ENCODE data around the gene PRR23E.

PRR23E gene

GRCh38 chr3:127159543-127159942 is 33.4 kb upstream of the PRR23E start:
- TF ChIP-seq, protein P1, sequence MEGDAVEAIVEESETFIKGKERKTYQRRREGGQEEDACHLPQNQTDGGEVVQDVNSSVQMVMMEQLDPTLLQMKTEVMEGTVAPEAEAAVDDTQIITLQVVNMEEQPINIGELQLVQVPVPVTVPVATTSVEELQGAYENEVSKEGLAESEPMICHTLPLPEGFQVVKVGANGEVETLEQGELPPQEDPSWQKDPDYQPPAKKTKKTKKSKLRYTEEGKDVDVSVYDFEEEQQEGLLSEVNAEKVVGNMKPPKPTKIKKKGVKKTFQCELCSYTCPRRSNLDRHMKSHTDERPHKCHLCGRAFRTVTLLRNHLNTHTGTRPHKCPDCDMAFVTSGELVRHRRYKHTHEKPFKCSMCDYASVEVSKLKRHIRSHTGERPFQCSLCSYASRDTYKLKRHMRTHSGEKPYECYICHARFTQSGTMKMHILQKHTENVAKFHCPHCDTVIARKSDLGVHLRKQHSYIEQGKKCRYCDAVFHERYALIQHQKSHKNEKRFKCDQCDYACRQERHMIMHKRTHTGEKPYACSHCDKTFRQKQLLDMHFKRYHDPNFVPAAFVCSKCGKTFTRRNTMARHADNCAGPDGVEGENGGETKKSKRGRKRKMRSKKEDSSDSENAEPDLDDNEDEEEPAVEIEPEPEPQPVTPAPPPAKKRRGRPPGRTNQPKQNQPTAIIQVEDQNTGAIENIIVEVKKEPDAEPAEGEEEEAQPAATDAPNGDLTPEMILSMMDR (IDR thresholded peaks at IDR 0.05) = no peak

DNA sequence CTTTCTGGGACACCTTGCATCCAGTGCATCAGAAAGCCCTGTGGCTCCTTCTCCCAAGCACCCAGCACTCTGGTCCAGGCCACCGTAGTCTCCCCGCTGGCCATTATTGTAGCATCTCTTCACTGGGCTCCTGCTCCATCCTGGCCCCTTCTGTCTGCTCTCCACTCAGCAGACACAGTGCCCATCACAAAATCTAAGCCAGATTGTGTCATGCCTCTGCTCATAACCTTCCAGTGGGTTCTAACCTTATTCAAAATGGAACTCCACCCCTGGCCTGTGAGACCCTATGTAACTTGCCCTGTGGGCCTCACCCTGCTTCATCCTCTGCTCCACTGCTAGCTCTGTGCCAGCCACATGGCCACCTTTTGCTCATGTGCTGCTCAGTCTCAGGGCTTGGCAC is 31.7 kb upstream of the PRR23E start:
- TF ChIP-seq, protein P1 (IDR thresholded peaks at IDR 0.05) = no peak

- TF ChIP-seq, protein P1 (IDR thresholded peaks at IDR 0.05) = no peak
Measured at GRCh38 chr3:127161973-127162579, 30.9 kb upstream of the PRR23E start.

DNA sequence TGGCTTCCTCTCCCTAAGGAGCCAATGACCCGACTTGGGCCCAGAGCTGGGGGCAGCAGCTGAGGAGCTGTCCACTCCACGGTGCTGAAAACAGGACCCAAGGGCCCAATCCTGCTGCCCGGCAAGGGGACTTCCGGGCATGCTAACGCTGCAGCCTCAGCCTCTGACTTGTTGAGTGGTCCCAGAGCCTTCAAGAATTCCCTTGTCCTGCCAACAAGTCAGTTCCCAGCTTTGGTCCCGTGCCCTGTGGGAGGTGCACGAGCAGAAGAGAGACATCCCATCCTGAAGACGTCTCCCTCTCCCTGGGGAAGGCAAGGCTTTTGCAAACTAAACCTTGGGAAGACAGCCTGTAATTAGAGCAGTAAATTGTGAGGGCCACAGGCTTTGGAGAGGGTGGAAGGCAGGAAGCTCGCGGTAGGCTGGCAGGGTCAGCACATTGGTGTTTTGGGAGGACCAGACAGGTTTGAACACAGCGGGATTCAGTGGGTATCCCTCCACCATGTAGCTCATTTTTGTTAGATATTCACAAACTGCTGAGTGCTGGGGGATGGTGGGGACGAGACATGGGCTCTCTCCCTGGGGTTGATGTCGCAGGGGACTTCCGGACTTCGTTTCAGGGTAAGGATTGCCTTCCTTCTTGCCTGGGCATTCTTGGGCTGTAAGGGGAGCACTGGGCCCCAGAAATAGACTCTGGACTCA is 29.8 kb upstream of the PRR23E start:
- TF ChIP-seq, protein P1 (IDR thresholded peaks at IDR 0.05) = no peak

DNA sequence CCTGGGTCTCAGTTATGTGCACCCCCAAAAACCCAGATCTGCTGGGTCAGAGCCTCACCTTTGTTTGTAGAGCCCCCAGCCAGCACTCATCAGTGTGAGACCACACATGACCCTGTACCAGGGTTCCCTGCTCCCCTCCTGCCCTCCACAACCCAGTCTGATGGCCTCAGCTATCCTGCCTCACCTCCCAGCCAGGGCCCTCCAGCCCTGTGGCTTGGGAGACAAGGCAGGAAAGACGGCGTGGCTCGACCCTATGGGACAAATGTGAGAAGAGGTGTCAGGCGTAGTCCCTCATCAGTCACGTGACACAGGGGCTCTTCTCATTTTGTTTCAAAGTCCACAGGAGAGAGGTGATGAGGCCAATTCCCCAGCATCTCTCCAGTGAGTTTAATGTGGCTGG is 28.3 kb upstream of the PRR23E start:
- TF ChIP-seq, protein P1 (IDR thresholded peaks at IDR 0.05) = no peak

GRCh38 chr3:127165036-127165435 is 27.9 kb upstream of the PRR23E start:
- TF ChIP-seq, protein P1 (IDR thresholded peaks at IDR 0.05) = no peak

- TF ChIP-seq, protein P1 (IDR thresholded peaks at IDR 0.05) = no peak
Measured at GRCh38 chr3:127165694-127166485, 27.0 kb upstream of the PRR23E start.

Measured in LNCAP (cell line).